NCI-H748 (cell line): ENCODE results near the gene BCORL1.

Experiments
- DNase-seq: peaks from one replicate; lab custom pipeline; 2025; ENCODE audit not compliant: unreplicated experiment; lab: John Stamatoyannopoulos, UW

BCORL1 gene

GRCh38 chrX:130055899-130056298 is 73.5 kb downstream of the BCORL1 start:
- no peak for DNase-seq

- DNase-seq: no peak
These were observed 74.8 kb downstream of the BCORL1 start for GRCh38 chrX:130057209-130057608.

DNA sequence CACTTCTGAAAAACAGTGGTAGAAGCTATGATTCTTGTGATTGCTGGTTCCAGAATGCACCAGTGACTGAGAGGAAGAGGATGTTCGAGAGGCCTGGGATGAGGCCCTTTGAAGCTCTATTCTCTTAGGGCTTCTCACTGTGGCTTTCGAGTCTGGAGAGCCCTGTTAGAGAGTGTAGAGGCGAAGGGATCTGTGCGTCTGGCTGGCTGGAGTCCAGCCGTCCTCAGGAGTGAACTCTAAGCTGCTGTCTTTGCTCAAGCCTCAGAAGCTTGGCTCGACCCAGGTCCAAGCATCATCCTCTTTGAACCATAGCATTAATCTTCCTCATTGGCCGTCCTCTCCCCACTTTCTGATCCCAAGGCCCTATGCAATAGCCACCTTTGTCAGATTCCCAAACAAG is 76.2 kb downstream of the BCORL1 start:
- DNase-seq: no peak

DNA sequence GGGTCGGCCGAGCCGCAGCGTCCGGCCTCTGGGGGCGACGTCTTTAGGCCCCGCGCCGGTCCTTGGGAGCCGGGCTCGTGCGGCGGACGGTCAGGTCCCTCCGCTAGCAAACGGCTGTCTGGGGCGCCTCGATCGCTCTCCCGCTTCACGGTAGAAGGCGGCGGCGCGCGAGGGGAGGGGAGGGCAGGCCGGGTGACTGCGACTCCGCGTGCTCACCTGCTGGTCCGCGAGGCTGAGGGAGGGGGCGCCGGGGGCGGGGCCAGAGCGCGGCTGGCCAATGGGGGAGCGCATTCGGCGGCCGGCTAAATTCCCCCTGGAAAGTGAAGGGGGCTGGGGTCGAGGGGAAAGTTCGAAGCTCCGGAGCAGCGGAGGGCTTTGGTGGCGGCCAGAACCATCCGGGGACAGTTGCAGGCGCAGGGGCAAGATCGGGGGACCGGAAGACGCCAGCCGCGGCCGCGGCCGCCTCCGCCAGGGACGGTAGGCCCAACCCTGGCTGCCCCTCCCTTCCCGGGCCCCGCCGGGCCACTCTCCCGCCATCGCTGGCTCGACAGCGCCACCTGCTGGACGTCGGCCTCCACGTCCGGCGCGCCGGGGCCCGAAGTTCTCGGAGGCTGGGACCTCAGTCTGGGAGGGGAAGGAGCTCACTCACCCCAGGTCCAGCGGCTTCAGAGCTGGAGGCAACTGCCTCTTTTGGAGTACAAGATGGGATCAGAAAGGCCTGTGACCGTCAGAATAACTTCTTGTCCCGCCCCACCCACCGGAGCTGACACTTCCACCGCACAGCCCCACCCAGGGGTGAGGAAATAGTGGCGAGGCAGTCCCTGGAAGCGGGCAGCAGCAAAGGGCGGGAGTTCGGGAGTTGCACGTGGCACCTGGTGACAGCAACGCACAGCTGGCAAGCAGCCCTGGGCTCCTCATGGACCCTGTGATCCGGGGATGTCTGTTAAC is 78.0 kb downstream of the BCORL1 start:
- peak; percentile 78 for DNase-seq

DNA sequence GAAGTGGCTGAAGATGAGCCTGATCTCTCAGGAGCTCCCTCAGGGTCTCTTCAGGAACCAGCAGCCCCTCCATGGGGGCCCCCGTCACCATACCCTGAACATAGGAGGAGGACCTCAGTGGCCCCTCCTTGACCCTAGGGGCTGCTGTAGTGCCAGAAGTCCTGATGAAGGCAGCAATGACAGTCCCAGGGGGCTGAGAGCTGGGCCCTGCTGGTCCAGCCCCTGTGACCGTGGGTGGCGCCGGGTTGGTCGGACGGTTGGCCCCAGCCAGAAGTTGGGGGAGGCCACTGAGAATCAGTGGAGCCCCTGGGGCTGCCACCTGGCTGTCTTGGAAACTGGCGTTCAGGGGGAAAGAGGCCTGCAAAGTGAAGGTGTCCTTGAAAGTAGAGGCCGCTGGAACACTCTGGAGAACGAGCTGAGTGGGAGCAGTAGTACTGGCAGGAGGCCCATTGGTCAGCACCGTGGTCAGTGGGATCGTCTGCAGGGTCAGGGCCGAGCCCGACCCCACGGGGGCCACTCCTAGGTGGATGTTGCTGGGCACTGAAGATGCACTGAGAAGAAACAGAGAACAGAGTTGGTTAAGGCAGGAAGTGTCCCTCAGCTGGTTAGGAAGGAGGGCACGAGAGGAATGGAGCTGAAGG is 84.7 kb downstream of the BCORL1 start:
- DNase-seq: no peak

DNA sequence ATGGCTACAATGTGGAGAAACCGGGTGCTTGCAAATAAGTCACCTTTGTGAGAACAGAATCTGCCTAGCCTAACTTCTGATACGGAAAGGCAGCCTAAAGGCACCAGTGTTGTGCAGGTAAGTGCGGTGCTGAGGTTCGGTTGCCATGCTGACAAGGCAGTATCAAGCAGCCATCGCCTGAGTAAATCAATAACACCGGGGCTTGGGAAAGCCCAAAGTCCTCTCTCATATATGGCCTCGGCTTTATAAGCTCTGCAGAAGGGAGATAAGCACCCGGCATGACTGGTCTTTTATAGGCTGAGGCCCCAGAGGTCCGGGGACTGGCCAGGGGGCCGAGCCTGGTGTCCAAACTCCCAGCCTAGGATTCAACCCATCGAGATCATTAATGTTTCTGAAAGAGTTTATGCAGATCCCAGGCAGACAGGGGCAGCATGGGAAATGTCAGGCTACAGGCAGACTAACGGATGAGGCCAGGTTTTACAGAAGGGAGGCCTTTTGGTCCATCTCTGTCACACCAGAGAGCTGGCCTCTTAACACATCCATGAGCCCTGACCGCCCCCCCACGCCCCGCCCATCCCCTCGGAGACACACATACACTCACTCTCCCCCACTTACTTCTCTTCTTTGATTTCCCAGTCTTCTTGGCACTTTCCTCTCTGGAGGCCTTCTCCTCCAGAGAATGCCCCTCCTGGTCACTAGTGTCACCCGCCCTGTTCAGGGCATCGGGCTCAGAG is 89.3 kb downstream of the BCORL1 start:
- DNase-seq: no peak

DNA sequence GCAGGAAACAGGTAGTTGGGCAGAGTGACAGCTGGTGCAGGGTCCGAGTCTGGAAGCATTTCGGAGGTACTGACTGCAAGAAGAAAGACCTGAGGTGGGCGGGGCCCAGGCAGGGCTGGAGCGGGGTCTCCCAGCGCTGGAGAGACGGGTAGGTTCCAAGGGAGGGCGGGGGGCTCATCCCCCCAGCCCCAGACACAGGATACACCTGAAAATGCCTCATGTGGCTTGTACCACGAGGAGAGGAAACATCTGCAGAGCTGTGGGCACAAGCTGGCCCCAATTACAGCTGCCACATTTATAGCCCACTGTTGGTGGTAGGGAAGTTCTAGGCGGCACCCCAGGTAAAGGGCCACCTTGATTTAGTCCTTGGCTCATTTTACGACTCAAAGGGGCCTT is 89.9 kb downstream of the BCORL1 start:
- no peak for DNase-seq

GRCh38 chrX:130075777-130076176 is 93.3 kb downstream of the BCORL1 start:
- no peak for DNase-seq

GRCh38 chrX:130079824-130080406 is 97.5 kb downstream of the BCORL1 start:
- DNase-seq: peak; percentile 64

- no peak for DNase-seq
These were observed 98.4 kb downstream of the BCORL1 start for GRCh38 chrX:130080791-130081367.

DNA sequence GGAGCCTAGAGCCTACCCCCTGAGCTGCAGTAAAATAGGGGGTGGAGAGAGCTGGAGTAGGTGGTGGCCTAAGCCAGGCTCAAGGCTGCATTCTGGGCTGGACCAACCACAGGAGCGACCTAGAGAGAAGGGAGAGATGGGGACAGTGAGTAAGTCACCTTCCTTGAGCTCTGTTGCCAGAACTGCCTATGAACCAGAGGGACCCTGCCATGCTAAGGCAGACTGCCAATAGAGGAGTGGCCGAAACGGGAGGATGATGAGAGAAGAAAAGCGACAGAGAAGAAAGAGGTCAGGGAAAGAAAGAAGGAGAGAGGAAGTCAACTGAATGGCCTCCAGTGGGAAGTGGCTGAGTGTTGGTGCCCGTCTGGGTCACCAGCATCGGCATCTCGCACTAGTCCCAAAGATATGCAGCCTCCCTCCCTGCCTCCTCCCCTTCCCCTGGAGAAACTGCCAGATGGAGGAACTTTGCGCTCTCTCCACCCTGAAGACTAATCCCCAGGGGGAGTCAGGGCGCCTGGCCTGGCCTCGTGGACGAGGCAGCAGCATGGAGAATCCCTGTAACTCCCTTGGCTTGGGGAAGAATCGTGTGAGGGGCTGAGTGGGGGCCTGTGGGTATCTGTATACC is 99.1 kb downstream of the BCORL1 start:
- DNase-seq: no peak

GRCh38 chrX:130082244-130083106 is 100.0 kb downstream of the BCORL1 start:
- no peak for DNase-seq

- no peak for DNase-seq
These were observed 100.7 kb downstream of the BCORL1 start for GRCh38 chrX:130083107-130083490.

DNA sequence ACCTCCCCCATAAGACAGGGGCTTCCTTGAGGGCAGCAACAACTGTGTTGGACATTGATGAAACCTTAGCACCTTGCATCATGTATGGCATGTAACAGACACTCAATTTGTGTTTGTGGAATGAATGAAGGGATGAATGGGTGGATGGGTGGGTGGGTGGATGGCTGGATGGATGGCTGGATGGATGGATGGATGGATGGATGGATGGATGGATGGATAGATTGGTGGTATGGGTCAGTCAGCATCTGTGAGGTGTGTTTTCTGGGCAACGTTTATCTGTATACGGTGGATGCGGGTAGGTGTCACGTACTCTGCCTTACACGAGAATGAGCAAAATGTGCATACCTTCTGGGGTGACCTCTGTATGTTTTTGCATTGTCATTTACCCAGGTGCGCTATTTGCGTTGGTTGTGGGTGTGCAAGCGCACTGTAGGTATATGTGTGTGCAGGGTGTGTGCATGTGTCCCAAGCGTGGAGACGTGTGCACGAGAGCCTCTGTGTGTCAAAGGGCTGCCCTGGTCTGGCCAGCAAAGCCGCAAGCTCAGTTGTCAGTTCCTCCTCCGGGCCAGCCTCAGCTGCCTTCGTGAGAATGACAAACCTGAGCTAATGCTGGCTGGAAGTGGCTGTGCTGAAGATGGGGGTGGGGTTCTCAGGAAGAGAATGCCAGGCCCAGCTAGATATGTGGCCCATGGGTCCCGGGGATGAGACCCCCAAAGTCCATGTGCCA is 101.4 kb downstream of the BCORL1 start:
- no peak for DNase-seq

DNA sequence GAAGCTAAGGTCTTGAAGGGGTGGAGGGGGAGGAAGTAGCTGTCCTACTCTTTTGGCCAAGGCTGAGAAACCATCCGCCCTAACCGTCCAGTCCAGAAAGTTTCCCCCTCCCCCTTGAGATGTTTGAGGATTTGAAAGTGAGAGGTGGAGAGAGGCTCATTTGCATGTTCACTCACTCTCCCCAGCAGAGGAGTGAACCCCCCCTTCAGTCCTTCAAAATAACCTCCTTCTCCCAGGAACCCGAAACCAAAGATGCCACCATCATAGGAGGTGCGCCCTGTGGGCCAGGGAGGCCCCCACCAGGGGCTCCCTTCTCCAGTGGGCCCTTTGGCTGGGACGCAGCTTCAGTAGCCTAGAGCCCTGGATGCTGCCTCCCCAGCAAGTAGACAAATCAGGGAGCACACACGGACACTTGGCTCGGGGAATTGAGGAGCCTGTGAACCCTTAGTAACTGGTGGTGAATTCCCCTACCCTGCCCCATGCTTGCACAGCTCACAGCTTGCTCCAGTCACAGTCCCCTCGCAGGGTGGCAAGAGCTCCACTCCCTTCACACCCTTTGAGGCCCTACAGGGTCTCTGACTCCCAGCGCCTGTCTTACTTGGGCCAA is 102.3 kb downstream of the BCORL1 start:
- no peak for DNase-seq

DNA sequence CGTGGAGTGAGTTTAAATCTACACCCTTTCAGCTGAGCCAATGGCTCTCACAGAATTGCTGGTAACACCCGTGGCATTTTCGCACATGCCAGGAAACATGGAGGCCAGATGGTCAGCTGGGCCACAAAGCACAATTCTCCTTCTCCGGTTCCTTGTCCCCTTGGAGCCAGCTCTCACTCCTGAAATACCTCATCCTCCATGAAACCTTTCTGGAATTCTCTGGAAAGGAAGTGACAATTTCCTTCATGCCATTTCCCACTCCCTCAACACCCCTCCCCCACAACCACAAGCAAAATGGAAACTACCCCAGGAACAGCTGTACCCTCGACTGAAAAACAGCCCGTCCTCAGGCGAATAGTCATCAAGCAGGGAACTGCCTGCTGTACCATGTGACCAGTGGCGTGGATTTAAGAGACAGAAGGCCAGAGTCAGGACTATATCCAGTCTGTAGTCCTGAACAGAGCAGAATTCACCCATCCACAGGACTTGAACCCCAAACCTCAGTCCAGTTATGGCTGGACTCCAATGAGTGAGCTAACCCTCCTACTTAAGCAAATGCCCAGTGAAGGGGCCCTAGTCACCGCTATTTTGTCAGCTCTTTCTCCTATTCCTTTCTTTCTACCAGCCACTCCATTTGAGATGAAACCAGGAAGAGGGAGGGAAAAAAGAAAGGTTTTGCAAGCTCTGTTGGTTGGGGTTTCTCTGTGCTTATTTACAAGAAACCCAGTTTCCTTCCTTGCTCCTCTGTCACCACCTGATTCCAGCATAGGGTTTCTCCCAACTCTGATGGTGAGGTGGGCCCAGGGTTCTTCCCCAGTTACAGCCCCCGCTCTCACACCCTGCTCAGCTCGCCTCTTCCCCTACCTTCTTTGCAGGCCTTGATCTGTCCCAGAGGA is 103.4 kb downstream of the BCORL1 start:
- no peak for DNase-seq

DNA sequence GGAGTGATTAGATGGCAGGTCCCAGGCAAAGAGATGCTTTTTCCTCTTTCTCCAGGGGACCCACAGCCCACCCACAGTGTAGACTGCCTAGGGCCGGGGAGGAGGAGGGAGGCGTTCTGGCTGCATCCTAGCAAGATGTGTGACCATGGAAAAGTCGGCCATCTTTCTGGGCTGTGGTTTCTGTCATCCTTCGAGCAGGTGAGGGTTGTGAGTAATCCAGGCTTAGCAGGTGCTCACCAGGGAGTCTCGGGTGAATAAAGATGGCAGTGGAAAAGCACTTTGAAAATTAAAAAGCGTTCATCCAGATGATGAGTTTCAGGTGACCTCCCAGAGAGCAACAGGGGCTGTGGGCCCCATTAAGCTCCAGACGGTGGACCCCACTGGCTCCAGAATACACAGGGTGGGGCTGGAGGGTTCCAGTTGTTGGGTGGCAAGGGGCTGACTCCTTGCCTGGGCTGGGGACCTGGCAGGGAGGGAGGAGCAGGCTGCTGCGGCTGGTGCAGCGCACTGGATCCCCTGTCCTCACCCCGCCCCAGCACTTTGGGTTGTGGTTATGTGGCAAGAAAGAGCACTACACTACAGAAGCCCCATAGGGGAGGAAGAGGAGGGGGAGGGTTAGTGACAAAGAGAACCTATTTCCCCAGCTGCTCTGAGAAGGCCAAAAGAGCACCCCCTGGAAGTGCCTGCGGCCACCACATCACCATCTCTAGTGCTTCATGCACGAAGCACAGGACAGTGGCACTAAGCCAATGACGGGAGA is 104.2 kb downstream of the BCORL1 start:
- DNase-seq: no peak
